HG03280 (cell line): ENCODE results near the gene GMDS.
A peak's percentile ranks its signal among the peaks of the same experiment; 100 is the strongest.

Experiments
- ATAC-seq: cut with Tn5 transposase; IDR thresholded peaks from one replicate; pipeline ENCODE4 v1.9.1; 2021; ENCODE audit warnings: mild to moderate bottlenecking, moderate library complexity; ENCODE audit not compliant: unreplicated experiment

GMDS gene

GRCh38 chr6:1820165-1820564 lies 425.2 kb downstream of the GMDS start:
- no peak for ATAC-seq

GRCh38 chr6:1819007-1819406 lies 426.4 kb downstream of the GMDS start:
- ATAC-seq: no peak

GRCh38 chr6:1817033-1817761 lies 428.2 kb downstream of the GMDS start:
- no peak for ATAC-seq

- ATAC-seq: no peak
Measured at GRCh38 chr6:1815827-1816452, 429.5 kb downstream of the GMDS start.

- ATAC-seq: no peak
Measured at GRCh38 chr6:1814279-1814678, 431.1 kb downstream of the GMDS start.

- ATAC-seq: no peak
Measured at GRCh38 chr6:1812487-1812886, 432.9 kb downstream of the GMDS start.

GRCh38 chr6:1812034-1812433 lies 433.4 kb downstream of the GMDS start:
- no peak for ATAC-seq

GRCh38 chr6:1810880-1811279 lies 434.5 kb downstream of the GMDS start:
- no peak for ATAC-seq

GRCh38 chr6:1809291-1809988 lies 436.0 kb downstream of the GMDS start:
- no peak for ATAC-seq

- no peak for ATAC-seq
Measured at GRCh38 chr6:1806935-1807334, 438.5 kb downstream of the GMDS start.

GRCh38 chr6:1802491-1803395 lies 442.7 kb downstream of the GMDS start:
- ATAC-seq: no peak

- no peak for ATAC-seq
Measured at GRCh38 chr6:1801401-1801800, 444.0 kb downstream of the GMDS start.

- ATAC-seq: no peak
Measured at GRCh38 chr6:1800845-1801244, 444.6 kb downstream of the GMDS start.

- no peak for ATAC-seq
Measured at GRCh38 chr6:1798965-1799325, 446.5 kb downstream of the GMDS start.

- no peak for ATAC-seq
Measured at GRCh38 chr6:1798303-1798964, 447.0 kb downstream of the GMDS start.

- ATAC-seq: no peak
Measured at GRCh38 chr6:1797801-1798200, 447.6 kb downstream of the GMDS start.

GRCh38 chr6:1796706-1797529 lies 448.5 kb downstream of the GMDS start:
- ATAC-seq: peak; percentile 87

- ATAC-seq: no peak
Measured at GRCh38 chr6:1795910-1796309, 449.5 kb downstream of the GMDS start.

- ATAC-seq: no peak
Measured at GRCh38 chr6:1792989-1793388, 452.4 kb downstream of the GMDS start.

- no peak for ATAC-seq
Measured at GRCh38 chr6:1790684-1791083, 454.7 kb downstream of the GMDS start.
